ENCODE measurements around the gene CDKL2. TPM values are rescaled to one million over a fixed set of nuclear protein-coding genes. Genes with fewer than 3 reads are reported as not detected.

Gene CDKL2
- total RNA-seq, 1 donor from 2014 or later = 0.74 TPM

- H3K27me3 ChIP-seq = no peaks in the 10 kb centered on the region
- H3K4me3 ChIP-seq = no peak overlapping the region
- H3K9me3 ChIP-seq = no peaks in the 10 kb centered on the region
- TF ChIP-seq POLR2A (IDR thresholded peaks at IDR 0.05) = no peak
- no peaks in the 10 kb centered on the region for H3K4me1 ChIP-seq
- no peak overlapping the region for H3K27ac ChIP-seq
- intact Hi-C loops (cut with DNase I) = loop anchor here (10.0 kb wide), 1 partner anchor 959 kb away; no protein-coding TSS in a partner anchor
- H3K36me3 ChIP-seq = peaks cover 3 to 55% of the 10 kb centered on the region in 2 donors
- DNase-seq (ENCODE audit: extremely low spot score in 2 of 2) = no peak
These were observed 13.3 kb upstream of the CDKL2 start for GRCh38 chr4:75643651-75644050.

- Histone ChIP-seq H3K9me3 (no peaks in the 10 kb centered on the region), H3K4me1 (no peaks in the 10 kb centered on the region), H3K36me3 (peaks cover 0 to 10% of the 10 kb centered on the region in 2 donors), H3K27ac (no peak overlapping the region), H3K27me3 (no peaks in the 10 kb centered on the region), H3K4me3 (no peak overlapping the region)
- DNase-seq (ENCODE audit: extremely low spot score in 2 of 2) = no peak
- intact Hi-C loops (cut with DNase I) = no loop called here
- TF ChIP-seq POLR2AphosphoS5 (IDR thresholded peaks at IDR 0.05; ENCODE audit: insufficient read depth in 1 of 2, low read depth in 1 of 2) (no peak), POLR2A (IDR thresholded peaks at IDR 0.05) (no peak), CTCF (IDR thresholded peaks at IDR 0.05) (no peak)
These were observed 8.9 kb upstream of the CDKL2 start for GRCh38 chr4:75639124-75639695.

- peaks cover 0 to 4% of the 10 kb centered on the region in 2 donors for H3K36me3 ChIP-seq
- no peak for DNase-seq (ENCODE audit: extremely low spot score in 2 of 2)
- TF ChIP-seq CTCF (IDR thresholded peaks at IDR 0.05) (no peak), POLR2A (IDR thresholded peaks at IDR 0.05) (no peak), POLR2AphosphoS5 (IDR thresholded peaks at IDR 0.05; ENCODE audit: insufficient read depth in 1 of 2, low read depth in 1 of 2) (no peak)
- no peak overlapping the region for H3K4me3 ChIP-seq
- no peaks in the 10 kb centered on the region for H3K9me3 ChIP-seq
- no peak overlapping the region for H3K27ac ChIP-seq
- no peaks in the 10 kb centered on the region for H3K27me3 ChIP-seq
- no peaks in the 10 kb centered on the region for H3K4me1 ChIP-seq
- intact Hi-C loops (cut with DNase I) = no loop called here
These were observed 7.5 kb upstream of the CDKL2 start for GRCh38 chr4:75637827-75638226.

- Histone ChIP-seq H3K9me3 (no peaks in the 10 kb centered on the region), H3K36me3 (peaks cover 0 to 4% of the 10 kb centered on the region in 2 donors), H3K27me3 (no peaks in the 10 kb centered on the region), H3K27ac (no peak overlapping the region), H3K4me1 (no peaks in the 10 kb centered on the region), H3K4me3 (no peak overlapping the region)
- DNase-seq (ENCODE audit: extremely low spot score in 2 of 2) = no peak
- TF ChIP-seq CTCF (IDR thresholded peaks at IDR 0.05) (no peak), POLR2AphosphoS5 (IDR thresholded peaks at IDR 0.05; ENCODE audit: insufficient read depth in 1 of 2, low read depth in 1 of 2) (no peak), POLR2A (IDR thresholded peaks at IDR 0.05) (no peak)
- intact Hi-C loops (cut with DNase I) = no loop called here
These were observed 6.8 kb upstream of the CDKL2 start for GRCh38 chr4:75637176-75637575.

- TF ChIP-seq POLR2A (IDR thresholded peaks at IDR 0.05) (no peak), POLR2AphosphoS5 (IDR thresholded peaks at IDR 0.05; ENCODE audit: insufficient read depth in 1 of 2, low read depth in 1 of 2) (no peak), CTCF (IDR thresholded peaks at IDR 0.05) (no peak)
- Histone ChIP-seq H3K9me3 (no peaks in the 10 kb centered on the region), H3K4me3 (no peak overlapping the region), H3K27ac (no peak overlapping the region), H3K27me3 (no peaks in the 10 kb centered on the region), H3K36me3 (peaks cover 0 to 2% of the 10 kb centered on the region in 2 donors), H3K4me1 (no peaks in the 10 kb centered on the region)
- DNase-seq (ENCODE audit: extremely low spot score in 2 of 2) = no peak
- intact Hi-C loops (cut with DNase I) = no loop called here
These were observed 4.6 kb upstream of the CDKL2 start for GRCh38 chr4:75634951-75635350.

Data from vagina (tissue), 2 donors.